ENCODE measurements around the gene PLCXD1. TPM values are rescaled to one million over a fixed set of nuclear protein-coding genes. Genes with fewer than 3 reads are reported as not detected.
A peak's percentile ranks its signal among the peaks of the same experiment; 100 is the strongest.

The PLCXD1 gene
- total and polyA plus RNA-seq, 7 experiments from 2014 or later: 3.2 to 51.1 (median 30.7) TPM

DNA sequence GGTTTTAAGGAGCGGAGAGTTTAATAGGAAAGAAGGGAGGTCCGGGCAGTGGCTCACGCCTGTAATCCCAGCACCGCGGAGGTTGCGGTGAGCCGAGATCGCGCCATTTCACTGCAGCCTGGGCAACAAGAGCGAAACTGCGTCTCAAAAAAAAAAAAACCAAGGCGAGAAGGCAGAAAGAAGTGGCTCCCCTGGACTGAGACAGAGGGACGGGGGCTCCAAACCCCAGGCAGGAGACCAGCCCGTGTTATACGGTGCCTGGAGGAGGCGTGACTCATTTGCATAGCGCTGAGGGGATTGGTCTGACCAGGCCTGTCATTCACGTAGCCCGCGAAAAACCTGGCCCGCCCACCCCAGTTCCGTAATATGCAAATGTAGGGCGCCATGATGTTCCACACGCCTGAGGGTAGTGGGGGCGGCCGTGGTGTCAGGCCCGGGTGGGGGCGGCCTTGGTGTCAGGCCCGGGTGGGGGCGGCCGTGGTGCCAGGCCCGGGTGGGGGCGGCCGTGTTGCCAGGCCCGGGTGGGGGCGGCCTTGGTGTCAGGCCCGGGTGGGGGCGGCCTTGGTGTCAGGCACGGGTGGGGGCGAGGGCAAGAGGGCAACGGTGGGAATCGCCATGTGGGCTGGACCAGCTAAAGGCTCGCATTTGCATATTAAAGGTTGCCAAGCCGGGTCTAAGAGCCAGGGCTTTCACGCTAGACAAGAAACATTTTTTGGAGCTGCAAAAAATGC lies 2.1 kb downstream of the PLCXD1 start:
- peak; percentile 62 to 92 (median 86) for DNase-seq
- ChIA-PET POLR2A (no interaction called here), CTCF (no interaction called here)
- Mint-ChIP-seq H3K4me1 (peaks cover 19 to 45% (median 36%) of the 10 kb centered on the region in 7 donors), H3K4me3 (peak overlapping the region; percentile 75 to 99 (median 94)), H3K27me3 (peaks cover 0 to under 1% (median 0%) of the 10 kb centered on the region in 5 donors), H3K9me3 (no peaks in the 10 kb centered on the region), H3K36me3 (peaks cover 0 to 15% (median 6%) of the 10 kb centered on the region in 5 donors), H3K27ac (peak overlapping the region; percentile 74 to 98 (median 87))
- intact Hi-C loops (cut with micrococcal nuclease): loop anchor here (1.0 kb wide), 3 partner anchors 35 to 104 kb away; partner anchors contain the start of genes GTPBP6 (in 2 of the 2) and PPP2R3B (in 1 of the 2)
- Histone ChIP-seq H3K27ac (ENCODE audit: low read depth, low read length) (peak overlapping the region; percentile 65), H3K9me3 (ENCODE audit: control insufficient read depth in 2 of 3, low read length in 3 of 3) (no peaks in the 10 kb centered on the region), H3K36me3 (ENCODE audit: control insufficient read depth in 2 of 3, insufficient read depth in 3 of 3, low read length in 3 of 3) (peaks cover 0 to 14% (median 0%) of the 10 kb centered on the region in 3 experiments), H3K4me3 (ENCODE audit: low read length) (peak overlapping the region; percentile 61), H3K4me1 (ENCODE audit: control insufficient read depth in 2 of 2, insufficient read depth in 2 of 2, low read length in 2 of 2) (peaks cover 3 to 9% of the 10 kb centered on the region in 2 donors), H3K27me3 (ENCODE audit: control insufficient read depth in 2 of 2, insufficient read depth in 2 of 2, low read length in 2 of 2) (no peaks in the 10 kb centered on the region)
- ATAC-seq: peak; percentile 100

DNA sequence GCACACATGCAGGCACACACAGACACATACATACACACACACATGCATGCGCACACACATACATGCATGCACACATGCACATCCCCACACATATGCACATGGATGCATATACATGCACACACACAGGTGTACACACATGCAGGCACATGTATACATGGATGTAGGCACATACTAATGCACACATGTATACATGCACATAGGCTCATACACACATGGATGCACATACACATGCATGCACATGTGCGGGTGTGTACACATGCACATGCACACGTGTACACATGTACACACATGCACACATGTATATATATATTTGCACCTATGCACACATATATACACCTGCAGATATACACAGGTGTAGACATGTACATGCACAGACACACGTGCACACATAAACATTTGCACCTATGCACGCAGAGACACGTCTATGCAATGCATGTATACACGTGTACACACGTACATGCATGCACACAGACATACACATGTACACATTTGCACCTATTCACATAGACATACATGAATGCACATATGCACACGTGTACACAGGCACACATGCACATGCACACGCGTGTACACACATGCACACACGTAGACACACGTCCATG lies 4.0 kb downstream of the PLCXD1 start:
- H3K4me3 ChIP-seq (ENCODE audit: low read length): no peak overlapping the region
- POLR2A ChIA-PET: no interaction called here
- Mint-ChIP-seq H3K36me3 (peaks cover 0 to 20% (median 6%) of the 10 kb centered on the region in 5 donors), H3K27me3 (no peaks in the 10 kb centered on the region), H3K4me1 (peaks cover 9 to 29% (median 25%) of the 10 kb centered on the region in 7 donors), H3K9me3 (no peaks in the 10 kb centered on the region), H3K27ac (peak overlapping the region in 5 of 9 donors; percentile 5 to 85 (median 40)), H3K4me3 (peak overlapping the region in 6 of 10 donors; percentile 11 to 95 (median 14))
- intact Hi-C loops (cut with micrococcal nuclease): no loop called here
- peaks cover 3 to 9% of the 10 kb centered on the region in 2 donors for H3K4me1 ChIP-seq (ENCODE audit: control insufficient read depth in 2 of 2, insufficient read depth in 2 of 2, low read length in 2 of 2)
- CTCF ChIA-PET: no interaction called here
- H3K27me3 ChIP-seq (ENCODE audit: control insufficient read depth in 2 of 2, insufficient read depth in 2 of 2, low read length in 2 of 2): no peaks in the 10 kb centered on the region
- H3K9me3 ChIP-seq (ENCODE audit: control insufficient read depth in 2 of 3, low read length in 3 of 3): no peaks in the 10 kb centered on the region
- ATAC-seq (no peak), DNase-seq (peak in 1 of 9 donors; percentile 10)
- H3K36me3 ChIP-seq (ENCODE audit: control insufficient read depth in 2 of 3, insufficient read depth in 3 of 3, low read length in 3 of 3): peaks cover 0 to 31% (median 0%) of the 10 kb centered on the region in 3 experiments
- no peak overlapping the region for H3K27ac ChIP-seq (ENCODE audit: low read depth, low read length)

DNA sequence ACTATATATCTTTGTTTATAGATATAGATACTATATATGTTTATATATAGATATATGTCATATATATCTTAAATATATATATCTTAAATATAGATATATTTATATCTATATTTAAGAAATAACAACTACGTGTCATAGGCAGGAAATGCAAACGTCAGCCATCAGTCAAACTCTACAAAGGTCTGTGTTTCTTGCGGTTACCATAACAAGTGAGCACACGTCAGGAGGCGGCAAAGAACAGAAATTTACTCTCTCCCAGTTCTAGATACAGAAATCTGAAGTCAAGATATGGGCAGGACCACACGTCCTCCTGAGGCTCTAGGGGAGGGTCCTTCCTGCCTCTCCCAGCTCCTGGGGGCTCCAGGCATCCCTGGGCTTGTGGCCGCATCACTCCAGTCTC lies 6.5 kb downstream of the PLCXD1 start:
- H3K9me3 ChIP-seq (ENCODE audit: control insufficient read depth in 2 of 3, low read length in 3 of 3): no peaks in the 10 kb centered on the region
- no peak for DNase-seq
- ATAC-seq: no peak
- H3K27ac Mint-ChIP-seq: peak overlapping the region in 1 of 9 donors; percentile 43
- CTCF ChIA-PET: no interaction called here
- H3K4me1 ChIP-seq (ENCODE audit: control insufficient read depth in 2 of 2, insufficient read depth in 2 of 2, low read length in 2 of 2): peaks cover 3 to 9% of the 10 kb centered on the region in 2 donors
- peaks cover 0 to 53% (median 0%) of the 10 kb centered on the region in 3 experiments for H3K36me3 ChIP-seq (ENCODE audit: control insufficient read depth in 2 of 3, insufficient read depth in 3 of 3, low read length in 3 of 3)
- H3K36me3 Mint-ChIP-seq: peaks cover 0 to 31% (median 6%) of the 10 kb centered on the region in 5 donors
- no peaks in the 10 kb centered on the region for H3K27me3 ChIP-seq (ENCODE audit: control insufficient read depth in 2 of 2, insufficient read depth in 2 of 2, low read length in 2 of 2)
- H3K4me3 Mint-ChIP-seq: no peak overlapping the region
- no peaks in the 10 kb centered on the region for H3K27me3 Mint-ChIP-seq
- no peak overlapping the region for H3K4me3 ChIP-seq (ENCODE audit: low read length)
- intact Hi-C loops (cut with micrococcal nuclease): no loop called here
- POLR2A ChIA-PET: no interaction called here
- peaks cover 9 to 25% (median 20%) of the 10 kb centered on the region in 7 donors for H3K4me1 Mint-ChIP-seq
- H3K27ac ChIP-seq (ENCODE audit: low read depth, low read length): no peak overlapping the region
- H3K9me3 Mint-ChIP-seq: no peaks in the 10 kb centered on the region

DNA sequence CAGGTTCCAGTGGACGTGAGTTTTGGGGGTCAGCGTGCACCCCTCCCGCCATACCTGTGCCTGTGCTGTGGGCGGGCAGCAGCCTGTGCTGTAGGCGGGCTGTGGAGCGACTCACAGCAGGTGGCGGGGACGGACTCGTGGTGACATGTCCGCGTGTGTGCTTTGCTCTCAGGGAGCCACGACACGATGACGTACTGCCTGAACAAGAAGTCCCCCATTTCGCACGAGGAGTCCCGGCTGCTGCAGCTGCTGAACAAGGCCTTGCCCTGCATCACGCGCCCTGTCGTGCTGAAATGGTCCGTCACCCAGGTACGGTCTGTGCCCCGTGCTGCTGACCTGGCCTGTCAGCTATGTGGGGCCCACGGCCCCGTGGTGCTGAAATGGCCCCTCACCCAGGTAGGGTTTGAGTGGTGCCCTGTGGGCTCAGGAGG lies 7.4 kb downstream of the PLCXD1 start:
- Mint-ChIP-seq H3K27ac (no peak overlapping the region), H3K27me3 (no peaks in the 10 kb centered on the region), H3K4me1 (peaks cover 8 to 25% (median 20%) of the 10 kb centered on the region in 7 donors), H3K4me3 (no peak overlapping the region), H3K36me3 (peaks cover 2 to 39% (median 8%) of the 10 kb centered on the region in 5 donors), H3K9me3 (no peaks in the 10 kb centered on the region)
- POLR2A ChIA-PET: no interaction called here
- H3K4me3 ChIP-seq (ENCODE audit: low read length): no peak overlapping the region
- H3K27ac ChIP-seq (ENCODE audit: low read depth, low read length): no peak overlapping the region
- H3K4me1 ChIP-seq (ENCODE audit: control insufficient read depth in 2 of 2, insufficient read depth in 2 of 2, low read length in 2 of 2): peaks cover 3 to 9% of the 10 kb centered on the region in 2 donors
- CTCF ChIA-PET: no interaction called here
- no peak for ATAC-seq
- DNase-seq: peak in 1 of 9 donors; percentile 16
- intact Hi-C loops (cut with micrococcal nuclease): no loop called here
- H3K9me3 ChIP-seq (ENCODE audit: control insufficient read depth in 2 of 3, low read length in 3 of 3): no peaks in the 10 kb centered on the region
- no peaks in the 10 kb centered on the region for H3K27me3 ChIP-seq (ENCODE audit: control insufficient read depth in 2 of 2, insufficient read depth in 2 of 2, low read length in 2 of 2)
- H3K36me3 ChIP-seq (ENCODE audit: control insufficient read depth in 2 of 3, insufficient read depth in 3 of 3, low read length in 3 of 3): peaks cover 0 to 62% (median 8%) of the 10 kb centered on the region in 3 experiments

DNA sequence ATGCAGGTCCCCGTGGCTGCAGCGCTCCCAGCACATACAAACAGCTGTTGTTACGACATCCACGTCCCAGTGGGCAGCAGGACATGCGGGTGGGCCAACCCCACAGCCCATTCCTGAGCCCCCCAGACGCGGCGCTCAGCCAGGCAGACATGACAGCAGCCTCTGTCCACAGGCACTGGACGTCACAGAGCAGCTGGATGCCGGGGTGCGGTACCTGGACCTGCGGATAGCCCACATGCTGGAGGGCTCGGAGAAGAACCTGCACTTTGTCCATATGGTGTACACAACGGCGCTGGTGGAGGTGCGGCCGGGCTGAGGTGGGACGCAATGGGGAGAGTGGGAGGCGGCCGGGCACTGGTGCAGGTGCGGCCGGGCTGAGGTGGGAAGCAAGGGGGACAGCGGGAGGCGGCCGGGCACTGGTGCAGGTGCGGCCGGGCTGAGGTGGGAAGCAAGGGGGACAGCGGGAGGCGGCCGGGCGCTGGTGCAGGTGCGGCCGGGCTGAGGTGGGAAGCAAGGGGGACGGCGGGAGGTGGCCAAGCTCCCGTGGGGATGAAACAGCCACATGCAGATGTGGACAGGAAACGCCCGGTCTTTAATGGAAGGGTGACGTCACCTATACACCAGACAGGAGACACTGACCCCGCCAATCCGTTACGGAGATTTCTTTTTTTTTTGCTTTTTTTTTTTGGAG lies 9.4 kb downstream of the PLCXD1 start:
- ATAC-seq (no peak), DNase-seq (peak in 1 of 9 donors; percentile 13)
- Histone ChIP-seq H3K4me3 (ENCODE audit: low read length) (no peak overlapping the region), H3K27me3 (ENCODE audit: control insufficient read depth in 2 of 2, insufficient read depth in 2 of 2, low read length in 2 of 2) (no peaks in the 10 kb centered on the region), H3K9me3 (ENCODE audit: control insufficient read depth in 2 of 3, low read length in 3 of 3) (no peaks in the 10 kb centered on the region), H3K27ac (ENCODE audit: low read depth, low read length) (no peak overlapping the region), H3K4me1 (ENCODE audit: control insufficient read depth in 2 of 2, insufficient read depth in 2 of 2, low read length in 2 of 2) (peaks cover 0 to 3% of the 10 kb centered on the region in 2 donors), H3K36me3 (ENCODE audit: control insufficient read depth in 2 of 3, insufficient read depth in 3 of 3, low read length in 3 of 3) (peaks cover 0 to 57% (median 12%) of the 10 kb centered on the region in 3 experiments)
- Mint-ChIP-seq H3K36me3 (peaks cover 0 to 29% (median 7%) of the 10 kb centered on the region in 5 donors), H3K9me3 (no peaks in the 10 kb centered on the region), H3K4me3 (no peak overlapping the region), H3K4me1 (peaks cover 5 to 12% (median 9%) of the 10 kb centered on the region in 7 donors), H3K27ac (no peak overlapping the region), H3K27me3 (no peaks in the 10 kb centered on the region)
- intact Hi-C loops (cut with micrococcal nuclease): no loop called here
- ChIA-PET CTCF (no interaction called here), POLR2A (no interaction called here)

DNA sequence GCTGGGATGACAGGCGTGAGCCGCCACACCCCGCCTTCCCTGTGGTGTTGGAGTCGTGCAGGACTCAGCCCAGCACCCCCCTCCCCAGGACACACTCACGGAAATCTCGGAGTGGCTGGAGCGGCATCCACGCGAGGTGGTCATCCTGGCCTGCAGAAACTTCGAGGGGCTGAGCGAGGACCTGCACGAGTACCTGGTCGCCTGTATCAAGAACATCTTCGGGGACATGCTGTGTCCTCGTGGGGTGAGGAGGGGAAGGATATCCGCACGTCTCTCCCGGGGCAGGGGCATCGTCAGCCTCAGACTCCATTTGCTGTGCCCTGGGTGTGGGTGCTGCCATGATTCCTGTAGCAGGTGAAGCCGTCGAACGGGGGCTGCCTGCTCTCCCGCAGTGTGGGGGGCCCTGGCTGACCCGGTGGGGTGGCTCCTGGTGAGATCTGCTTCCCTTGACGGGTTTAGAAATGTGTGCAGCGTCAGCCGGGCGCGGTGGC lies 10.3 kb downstream of the PLCXD1 start:
- DNase-seq: peak in 1 of 9 donors; percentile 8
- H3K4me1 ChIP-seq (ENCODE audit: control insufficient read depth in 2 of 2, insufficient read depth in 2 of 2, low read length in 2 of 2): peaks cover 0 to 3% of the 10 kb centered on the region in 2 donors
- Mint-ChIP-seq H3K36me3 (peaks cover 0 to 31% (median 5%) of the 10 kb centered on the region in 5 donors), H3K27me3 (no peaks in the 10 kb centered on the region), H3K9me3 (no peaks in the 10 kb centered on the region), H3K27ac (no peak overlapping the region), H3K4me3 (no peak overlapping the region), H3K4me1 (peaks cover under 1 to 5% (median 4%) of the 10 kb centered on the region in 7 donors)
- no peak overlapping the region for H3K4me3 ChIP-seq (ENCODE audit: low read length)
- ATAC-seq: no peak
- H3K27me3 ChIP-seq (ENCODE audit: control insufficient read depth in 2 of 2, insufficient read depth in 2 of 2, low read length in 2 of 2): no peaks in the 10 kb centered on the region
- H3K9me3 ChIP-seq (ENCODE audit: control insufficient read depth in 2 of 3, low read length in 3 of 3): no peaks in the 10 kb centered on the region
- intact Hi-C loops (cut with micrococcal nuclease): no loop called here
- H3K27ac ChIP-seq (ENCODE audit: low read depth, low read length): no peak overlapping the region
- CTCF ChIA-PET: no interaction called here
- POLR2A ChIA-PET: no interaction called here
- peaks cover 0 to 60% (median 12%) of the 10 kb centered on the region in 3 experiments for H3K36me3 ChIP-seq (ENCODE audit: control insufficient read depth in 2 of 3, insufficient read depth in 3 of 3, low read length in 3 of 3)

Measured in naive thymus-derived CD4-positive, alpha-beta T cell (primary cell).